Left renal cortex interstitium (tissue), 4 donors: Measurements from ENCODE around the gene ZDHHC7. TPM values are rescaled to one million over a fixed set of nuclear protein-coding genes. Genes with fewer than 3 reads are reported as not detected.
A peak's percentile ranks its signal among the peaks of the same experiment; 100 is the strongest.
"Not testable (repeated sequence)": the region's sequence is repeated elsewhere in the genome, so short reads cannot be mapped to it uniquely, and the experiment has no call there.

Experiments used
- DNase-seq, 4 donors: peaks; one replicate each; pipeline ENCODE4 v3.0.0-alpha.2; 2013; ENCODE audit warnings: low read depth in 4 of 4, low spot score in 2 of 4, missing footprints in 1 of 4
- polyA plus RNA-seq, 4 donors: library from polyadenylated mRNA; unstranded; fragments of 120-200 nt; gene quantifications; one replicate each; pipeline ENCODE4 v1.2.1, GENCODE V29; 2013; ENCODE audit not compliant: insufficient read length in 4 of 4

ZDHHC7 gene
- polyA plus RNA-seq, 4 donors, result 43.3 to 59.3 (median 55.3) TPM

- no peak for DNase-seq
Observed at GRCh38 chr16:85045077-85045476, 33.7 kb upstream of the ZDHHC7 start.

GRCh38 chr16:85042606-85043005 is 31.3 kb upstream of the ZDHHC7 start:
- no peak for DNase-seq

GRCh38 chr16:85042167-85042526 is 30.8 kb upstream of the ZDHHC7 start:
- no peak for DNase-seq

GRCh38 chr16:85041219-85042166 is 30.2 kb upstream of the ZDHHC7 start:
- DNase-seq, result no peak

GRCh38 chr16:85040685-85041084 is 29.4 kb upstream of the ZDHHC7 start:
- DNase-seq, result no peak

GRCh38 chr16:85037721-85038120 is 26.4 kb upstream of the ZDHHC7 start:
- no peak for DNase-seq

- DNase-seq, result no peak
Observed at GRCh38 chr16:85037050-85037410, 25.7 kb upstream of the ZDHHC7 start.

GRCh38 chr16:85036236-85037049 is 25.1 kb upstream of the ZDHHC7 start:
- DNase-seq, result no peak

GRCh38 chr16:85034591-85035433 is 23.5 kb upstream of the ZDHHC7 start:
- DNase-seq, result no peak

GRCh38 chr16:85033171-85033570 is 21.8 kb upstream of the ZDHHC7 start:
- DNase-seq, result no peak

GRCh38 chr16:85032187-85032586 is 20.9 kb upstream of the ZDHHC7 start:
- DNase-seq, result not testable (repeated sequence)

- no peak for DNase-seq
Observed at GRCh38 chr16:85031451-85031850, 20.1 kb upstream of the ZDHHC7 start.

- no peak for DNase-seq
Observed at GRCh38 chr16:85029981-85030401, 18.7 kb upstream of the ZDHHC7 start.

GRCh38 chr16:85029408-85029784 is 18.1 kb upstream of the ZDHHC7 start:
- DNase-seq, result no peak

GRCh38 chr16:85028685-85029407 is 17.5 kb upstream of the ZDHHC7 start:
- no peak for DNase-seq

- DNase-seq, result no peak
Observed at GRCh38 chr16:85027958-85028684, 16.8 kb upstream of the ZDHHC7 start.

GRCh38 chr16:85027349-85027957 is 16.1 kb upstream of the ZDHHC7 start, which contains the start of gene KIAA0513:
Gene KIAA0513, plus strand, starts transcription at chr16:85027795. Its CDS starts 39,277 bp downstream, at chr16:85067072.
- peak; percentile 82 to 94 (median 90) for DNase-seq

GRCh38 chr16:85026703-85027102 is 15.4 kb upstream of the ZDHHC7 start:
- no peak for DNase-seq
